ENCODE measurements around the gene PCSK2.

PCSK2 gene

GRCh38 chr20:17273717-17274116 is 46.9 kb downstream of the PCSK2 start:
- no peak for DNase-seq

- DNase-seq = no peak
Observed at GRCh38 chr20:17276101-17276500, 49.3 kb downstream of the PCSK2 start.

- no peak for DNase-seq
Observed at GRCh38 chr20:17281478-17281877, 54.6 kb downstream of the PCSK2 start.

DNA sequence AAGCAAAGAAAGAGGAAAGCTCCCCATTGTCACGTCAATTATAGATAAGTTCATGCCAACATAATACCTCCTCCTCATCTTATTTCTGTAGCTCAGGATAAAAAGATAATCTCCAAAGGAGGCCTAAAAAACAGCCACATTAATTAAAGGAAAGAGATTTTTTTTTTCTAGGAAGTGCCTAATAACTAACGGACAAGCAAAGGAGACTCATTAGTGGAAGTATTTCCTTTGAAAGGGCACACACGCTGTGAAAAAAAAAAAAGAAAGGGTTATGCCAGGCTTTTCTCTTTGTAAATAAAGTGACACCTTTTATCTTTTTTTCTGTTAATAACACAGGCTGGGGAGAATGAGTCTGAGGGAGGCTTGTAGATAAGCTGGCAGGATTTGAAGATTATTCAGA is 55.7 kb downstream of the PCSK2 start:
- DNase-seq = no peak

- DNase-seq = no peak
Observed at GRCh38 chr20:17287503-17287902, 60.7 kb downstream of the PCSK2 start.

GRCh38 chr20:17287998-17288397 is 61.2 kb downstream of the PCSK2 start:
- no peak for DNase-seq

DNA sequence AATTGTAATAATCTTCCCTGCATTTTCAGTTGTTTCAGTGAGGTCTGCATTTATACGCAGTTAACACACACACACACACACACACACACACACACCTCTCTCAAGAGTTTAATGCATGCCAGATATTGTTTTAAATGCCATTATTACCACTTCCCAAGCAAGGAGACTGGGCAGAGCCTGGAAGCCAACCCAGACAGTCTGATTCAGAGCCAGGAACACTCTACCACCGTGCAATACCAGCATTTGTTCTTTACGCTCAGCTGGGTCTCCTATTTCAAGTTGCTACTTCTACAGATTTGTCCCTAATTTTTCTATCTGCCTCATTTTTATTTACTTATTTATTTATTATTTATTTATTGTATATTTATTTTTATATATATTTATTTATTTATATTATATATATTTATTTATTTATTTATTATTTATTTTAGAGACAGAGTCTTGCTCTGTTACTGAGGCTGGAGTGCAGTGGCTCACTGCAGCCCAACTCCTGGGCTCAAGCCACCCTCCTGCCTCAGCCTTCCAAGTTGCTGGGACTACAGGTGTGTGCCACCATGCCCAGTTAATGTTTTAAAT is 68.4 kb downstream of the PCSK2 start:
- DNase-seq = no peak

DNA sequence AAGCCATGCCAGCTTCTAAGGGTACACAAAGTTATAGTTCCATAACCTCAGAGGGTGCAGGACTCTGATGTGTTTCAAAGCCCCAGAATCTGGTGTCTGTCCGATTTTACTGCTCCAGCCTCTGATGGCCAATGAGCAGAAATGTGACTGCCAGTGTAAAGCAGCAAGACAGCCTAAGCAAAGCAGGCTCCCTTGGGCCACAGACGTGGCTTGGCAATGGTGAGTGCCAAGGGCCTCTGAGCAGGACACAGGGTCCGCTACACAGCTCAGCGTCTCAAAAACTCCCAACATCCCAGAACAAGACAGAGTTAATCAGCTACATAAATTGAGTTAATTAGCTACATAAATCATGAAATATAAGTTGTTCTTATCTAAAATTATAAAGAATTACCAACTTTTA is 69.2 kb downstream of the PCSK2 start:
- no peak for DNase-seq

DNA sequence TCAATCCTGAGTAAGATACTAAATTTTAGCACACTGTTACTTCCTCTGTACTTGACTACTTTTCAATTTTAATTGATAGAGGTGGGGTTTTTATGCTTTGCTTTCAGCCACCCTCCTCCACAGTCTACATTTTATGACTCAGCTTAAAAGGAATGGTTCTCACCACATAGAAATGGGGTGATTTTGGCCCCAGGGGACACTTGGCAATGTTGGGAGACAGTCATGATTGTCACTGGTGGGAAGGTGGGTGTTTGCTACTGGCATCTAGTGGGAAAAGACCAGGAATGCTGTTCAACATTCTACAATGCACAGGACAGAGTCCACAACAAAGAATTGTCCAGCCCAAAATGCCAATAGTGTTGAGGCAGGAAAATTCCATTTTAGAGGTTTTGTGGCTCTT is 71.3 kb downstream of the PCSK2 start:
- no peak for DNase-seq

- DNase-seq = no peak
Observed at GRCh38 chr20:17298751-17299150, 71.9 kb downstream of the PCSK2 start.

GRCh38 chr20:17300113-17300512 is 73.3 kb downstream of the PCSK2 start:
- DNase-seq = no peak

- DNase-seq = no peak
Observed at GRCh38 chr20:17304774-17305173, 77.9 kb downstream of the PCSK2 start.

DNA sequence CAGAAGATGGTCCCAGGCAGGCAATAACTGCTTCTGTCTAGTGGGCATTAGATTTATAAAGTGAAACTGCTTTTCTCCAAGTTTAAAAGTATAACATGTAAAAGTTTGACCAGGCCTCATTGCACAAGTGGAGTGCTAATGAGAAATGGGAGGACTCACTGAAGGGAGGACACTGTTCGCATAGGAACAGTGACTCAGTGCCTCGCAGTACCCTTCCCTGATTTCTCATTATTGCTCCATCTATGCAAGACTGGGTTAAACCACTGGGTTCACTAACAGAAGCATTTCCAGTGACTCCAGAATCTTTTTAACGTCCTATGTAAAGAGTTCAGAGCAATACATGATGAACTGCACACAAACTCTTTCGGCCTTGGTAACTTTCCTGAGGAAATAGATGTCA is 79.6 kb downstream of the PCSK2 start:
- DNase-seq = no peak

- DNase-seq = no peak
Observed at GRCh38 chr20:17314264-17314663, 87.4 kb downstream of the PCSK2 start.

GRCh38 chr20:17315407-17316231 is 88.8 kb downstream of the PCSK2 start:
- no peak for DNase-seq

DNA sequence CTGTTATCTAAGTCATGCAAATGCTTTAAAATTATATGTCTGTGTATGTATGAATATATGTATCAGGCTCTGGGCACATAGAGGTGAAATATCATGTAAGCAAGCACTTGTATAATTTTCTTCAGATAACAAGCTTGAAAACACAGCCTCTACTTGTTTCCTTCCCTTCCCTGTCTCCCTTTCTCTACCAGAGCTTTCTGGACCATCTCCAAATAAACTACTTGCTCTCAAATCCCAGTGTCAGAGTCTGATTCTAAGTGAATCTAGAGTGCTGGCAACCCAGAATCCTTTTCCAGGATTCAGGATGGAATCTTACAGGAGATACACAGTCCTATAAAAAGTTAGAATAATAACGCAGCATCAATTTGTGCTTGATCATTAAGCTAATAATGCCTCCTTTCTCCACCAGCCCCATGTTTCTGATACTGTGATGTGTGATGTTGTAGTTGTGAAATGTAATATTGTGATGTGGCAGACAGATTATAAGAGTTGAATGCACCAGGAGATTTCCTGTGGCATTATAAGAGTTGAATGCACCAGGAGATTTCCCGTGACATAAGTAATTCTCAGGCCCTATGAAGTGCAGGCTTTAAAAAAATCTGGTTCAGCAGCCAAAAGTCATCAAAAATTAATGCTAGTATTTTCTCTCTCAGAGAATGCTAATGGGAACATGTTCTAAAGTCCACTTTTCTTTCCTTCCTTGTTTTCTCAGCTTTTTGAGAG is 89.6 kb downstream of the PCSK2 start:
- no peak for DNase-seq

- no peak for DNase-seq
Observed at GRCh38 chr20:17317341-17317740, 90.5 kb downstream of the PCSK2 start.

GRCh38 chr20:17320456-17320855 is 93.6 kb downstream of the PCSK2 start:
- DNase-seq = no peak

DNA sequence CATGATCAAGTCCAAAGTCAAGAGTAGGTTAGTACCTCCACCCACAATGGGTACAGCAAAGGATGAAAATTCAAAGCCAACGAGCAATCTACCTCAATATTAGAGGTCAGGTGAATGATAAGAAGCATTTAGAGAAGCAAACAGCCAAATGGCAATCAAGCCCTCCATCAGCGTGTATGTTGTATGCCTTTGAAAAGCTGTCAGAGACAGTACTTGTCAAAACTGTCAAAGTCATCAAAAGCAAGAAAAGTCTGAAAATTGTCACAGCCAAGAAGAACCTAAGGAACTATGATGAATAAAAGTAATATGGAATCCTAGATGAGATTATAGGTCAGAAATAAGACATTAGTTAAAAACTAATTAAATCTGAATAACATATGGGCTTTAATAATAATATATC is 99.3 kb downstream of the PCSK2 start:
- DNase-seq = no peak

DNA sequence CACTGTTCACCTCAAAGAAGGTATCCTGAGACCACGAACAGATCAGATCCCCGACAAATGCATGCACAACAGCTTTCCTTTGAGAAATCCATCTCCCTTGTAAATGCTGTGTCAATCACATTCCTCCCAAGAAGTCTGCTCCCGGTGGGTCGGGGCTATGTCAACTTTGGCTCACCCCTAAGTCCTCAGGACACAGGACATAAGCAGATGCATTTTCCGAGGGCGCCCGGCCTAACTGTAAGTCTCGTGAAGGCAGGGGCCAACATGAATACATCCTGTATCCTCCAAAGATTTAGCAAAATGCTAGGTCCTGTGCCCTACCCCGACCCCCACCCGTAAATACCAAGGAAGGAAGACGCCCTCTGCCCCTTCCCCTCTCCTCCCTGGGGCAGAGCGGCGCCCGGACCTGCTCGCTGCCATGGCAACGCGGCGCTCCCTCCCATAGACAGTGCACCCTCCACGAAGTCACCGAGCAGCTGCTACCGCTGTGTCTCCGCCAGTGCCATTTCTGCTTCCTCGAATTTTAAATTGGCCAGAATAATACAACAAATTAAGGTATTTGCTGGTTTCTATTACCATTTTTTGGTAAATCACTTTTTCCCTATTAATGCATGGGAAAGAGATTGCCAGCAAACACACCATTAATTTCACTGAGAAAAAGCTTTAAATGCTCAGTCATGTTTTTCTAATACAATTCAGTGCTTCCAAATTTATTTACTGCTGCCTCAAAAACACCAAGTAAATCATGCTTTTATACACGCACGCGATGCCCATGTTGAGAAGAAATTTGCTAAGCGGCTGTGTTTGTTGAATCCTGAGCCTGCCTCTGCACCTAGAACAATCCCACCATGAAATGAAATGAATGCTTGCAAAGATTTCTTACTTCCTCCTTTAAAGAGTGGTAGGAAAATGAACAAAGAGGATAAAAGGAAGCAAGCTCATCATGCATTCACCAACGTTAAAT is 100.6 kb downstream of the PCSK2 start:
- no peak for DNase-seq

- no peak for DNase-seq
Observed at GRCh38 chr20:17334932-17335331, 108.1 kb downstream of the PCSK2 start.

DNA sequence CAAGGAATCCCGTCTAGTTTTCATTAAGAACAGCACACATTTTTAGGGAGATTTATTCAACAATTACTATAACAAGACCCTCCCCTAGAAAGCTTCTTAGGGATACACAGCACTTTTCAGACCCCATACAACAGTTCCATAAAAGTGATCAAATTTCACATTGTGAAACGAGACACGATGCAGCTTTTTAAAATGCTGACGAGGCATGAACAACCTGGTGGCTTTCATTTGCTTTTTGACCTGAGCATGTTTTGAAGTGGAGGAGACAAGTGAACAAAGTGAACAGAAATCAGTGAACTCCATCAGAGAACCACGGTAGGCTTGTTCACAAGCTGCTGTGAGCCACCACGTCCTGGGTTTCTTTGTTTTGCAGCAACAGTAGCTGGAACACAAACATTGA is 112.2 kb downstream of the PCSK2 start:
- DNase-seq = no peak

- no peak for DNase-seq
Observed at GRCh38 chr20:17343091-17343490, 116.3 kb downstream of the PCSK2 start.

All from CD4-positive, alpha-beta T cell treated with Interleukin-17A for 1 hour (primary cell).